ENCODE measurements around the gene NEURL1. TPM values are rescaled to one million over a fixed set of nuclear protein-coding genes. Genes with fewer than 3 reads are reported as not detected.

NEURL1 gene
- total RNA-seq, 4 donors from 2014 or later = 0.12 to 0.13 TPM; not detected in 2

DNA sequence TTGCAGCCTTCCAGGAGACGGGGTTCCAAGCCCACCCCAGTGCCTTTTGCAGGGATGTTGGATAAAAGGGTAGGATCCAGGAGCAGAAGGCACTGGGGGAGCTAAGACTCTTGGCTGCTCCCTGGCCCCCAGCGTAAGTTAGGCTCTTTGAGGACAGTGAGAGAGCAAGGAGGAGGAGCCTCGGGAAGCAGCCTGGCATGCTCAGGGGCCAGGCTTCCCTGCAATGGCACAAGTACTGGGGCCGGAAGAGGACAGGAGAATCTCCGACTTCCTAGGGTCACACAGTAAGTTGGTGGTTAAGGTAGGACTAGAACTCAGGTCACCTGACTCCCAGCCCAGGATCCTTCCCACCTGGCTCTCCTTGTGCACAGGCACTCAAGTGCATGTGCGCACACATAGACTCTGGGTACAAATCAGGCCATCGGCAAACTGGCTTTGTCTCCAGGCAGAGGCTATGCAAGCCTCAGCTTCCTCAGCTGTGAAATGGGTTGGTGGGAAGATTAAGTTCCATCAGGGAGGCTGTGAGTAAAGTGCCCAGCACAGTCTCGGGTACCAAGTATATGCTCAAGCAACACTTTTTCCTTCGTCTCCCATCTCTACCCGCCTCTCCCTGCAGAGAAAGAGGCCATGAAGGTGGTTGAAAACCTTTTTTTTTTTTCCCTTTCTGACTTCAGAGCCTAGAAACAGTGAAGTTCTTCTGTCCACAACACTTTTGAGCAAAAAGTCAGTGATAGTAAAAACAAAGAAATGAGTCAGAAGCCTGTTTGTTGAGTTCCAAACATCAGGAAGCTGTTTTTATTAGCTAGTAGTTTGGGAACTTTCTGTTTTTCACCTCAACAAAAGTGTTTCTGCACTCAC lies 79.1 kb downstream of the NEURL1 start:
- DNase-seq (ENCODE audit: low spot score) (no peak), ATAC-seq (ENCODE audit: low FRiP score) (no peak)
- TF ChIP-seq, protein P1, sequence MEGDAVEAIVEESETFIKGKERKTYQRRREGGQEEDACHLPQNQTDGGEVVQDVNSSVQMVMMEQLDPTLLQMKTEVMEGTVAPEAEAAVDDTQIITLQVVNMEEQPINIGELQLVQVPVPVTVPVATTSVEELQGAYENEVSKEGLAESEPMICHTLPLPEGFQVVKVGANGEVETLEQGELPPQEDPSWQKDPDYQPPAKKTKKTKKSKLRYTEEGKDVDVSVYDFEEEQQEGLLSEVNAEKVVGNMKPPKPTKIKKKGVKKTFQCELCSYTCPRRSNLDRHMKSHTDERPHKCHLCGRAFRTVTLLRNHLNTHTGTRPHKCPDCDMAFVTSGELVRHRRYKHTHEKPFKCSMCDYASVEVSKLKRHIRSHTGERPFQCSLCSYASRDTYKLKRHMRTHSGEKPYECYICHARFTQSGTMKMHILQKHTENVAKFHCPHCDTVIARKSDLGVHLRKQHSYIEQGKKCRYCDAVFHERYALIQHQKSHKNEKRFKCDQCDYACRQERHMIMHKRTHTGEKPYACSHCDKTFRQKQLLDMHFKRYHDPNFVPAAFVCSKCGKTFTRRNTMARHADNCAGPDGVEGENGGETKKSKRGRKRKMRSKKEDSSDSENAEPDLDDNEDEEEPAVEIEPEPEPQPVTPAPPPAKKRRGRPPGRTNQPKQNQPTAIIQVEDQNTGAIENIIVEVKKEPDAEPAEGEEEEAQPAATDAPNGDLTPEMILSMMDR (IDR thresholded peaks at IDR 0.05) = no peak

DNA sequence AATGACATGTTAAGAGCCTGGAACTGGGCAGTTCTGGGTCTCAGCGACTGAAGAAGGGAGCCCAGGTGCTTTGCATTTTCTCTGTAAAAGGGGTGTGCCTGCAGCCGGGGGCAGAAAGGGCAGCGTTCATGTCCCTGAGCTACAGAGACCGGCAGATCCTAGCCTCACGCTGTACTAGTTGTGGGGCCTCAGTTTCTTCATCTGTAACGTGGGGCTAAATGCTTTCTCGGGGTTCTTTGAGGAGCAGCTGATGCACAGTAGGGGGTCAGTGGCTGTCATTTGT lies 79.6 kb downstream of the NEURL1 start:
- TF ChIP-seq, protein P1 (IDR thresholded peaks at IDR 0.05) = no peak
- no peak for DNase-seq (ENCODE audit: low spot score)
- no peak for ATAC-seq (ENCODE audit: low FRiP score)

DNA sequence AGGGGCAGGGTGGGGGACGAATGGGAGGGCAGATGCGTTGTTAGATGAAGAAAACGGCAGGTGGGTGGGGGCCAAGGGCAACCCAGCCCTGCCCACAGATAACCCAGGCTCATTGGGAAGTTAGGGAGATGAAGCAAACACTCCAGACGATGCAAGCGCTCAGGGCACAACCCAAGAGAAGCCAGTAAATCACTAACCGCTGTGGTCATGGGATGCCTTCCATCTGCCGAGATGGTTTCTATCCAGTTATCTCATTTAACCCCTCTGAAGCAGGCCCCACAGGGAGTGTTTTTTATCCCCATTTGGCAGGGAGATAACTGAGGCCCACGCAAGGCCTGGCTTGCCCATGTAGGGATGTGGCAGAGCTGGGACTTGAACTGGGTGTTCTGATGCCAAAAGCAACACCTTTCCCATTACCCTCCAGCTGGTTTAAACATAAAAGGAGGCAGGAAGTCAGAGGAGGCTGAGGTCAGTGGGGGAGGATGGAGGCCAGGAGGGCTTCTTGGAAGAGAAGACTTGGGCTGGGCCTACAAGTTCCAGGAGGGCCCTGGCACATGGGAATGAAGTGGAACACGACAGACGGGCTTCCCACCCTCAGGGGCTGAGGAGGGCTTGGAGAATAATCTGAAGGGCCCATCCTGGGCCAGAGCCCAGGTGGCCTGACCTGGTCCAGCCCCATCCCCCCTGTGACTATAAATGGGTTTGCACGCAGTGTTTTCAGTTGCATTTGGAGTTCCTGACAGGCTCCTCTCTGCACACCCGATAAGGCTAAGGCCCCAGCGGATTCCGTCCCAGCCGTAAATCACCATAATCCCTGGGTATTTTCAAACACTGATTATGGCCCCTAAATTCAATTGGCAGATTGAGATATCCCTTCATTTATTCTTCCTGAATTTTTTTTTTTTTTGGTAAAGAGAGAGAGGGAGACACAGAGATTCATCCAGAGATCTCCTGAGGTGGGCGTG lies 80.9 kb downstream of the NEURL1 start:
- ATAC-seq (ENCODE audit: low FRiP score) = no peak
- TF ChIP-seq, protein P1 (IDR thresholded peaks at IDR 0.05) = no peak

DNA sequence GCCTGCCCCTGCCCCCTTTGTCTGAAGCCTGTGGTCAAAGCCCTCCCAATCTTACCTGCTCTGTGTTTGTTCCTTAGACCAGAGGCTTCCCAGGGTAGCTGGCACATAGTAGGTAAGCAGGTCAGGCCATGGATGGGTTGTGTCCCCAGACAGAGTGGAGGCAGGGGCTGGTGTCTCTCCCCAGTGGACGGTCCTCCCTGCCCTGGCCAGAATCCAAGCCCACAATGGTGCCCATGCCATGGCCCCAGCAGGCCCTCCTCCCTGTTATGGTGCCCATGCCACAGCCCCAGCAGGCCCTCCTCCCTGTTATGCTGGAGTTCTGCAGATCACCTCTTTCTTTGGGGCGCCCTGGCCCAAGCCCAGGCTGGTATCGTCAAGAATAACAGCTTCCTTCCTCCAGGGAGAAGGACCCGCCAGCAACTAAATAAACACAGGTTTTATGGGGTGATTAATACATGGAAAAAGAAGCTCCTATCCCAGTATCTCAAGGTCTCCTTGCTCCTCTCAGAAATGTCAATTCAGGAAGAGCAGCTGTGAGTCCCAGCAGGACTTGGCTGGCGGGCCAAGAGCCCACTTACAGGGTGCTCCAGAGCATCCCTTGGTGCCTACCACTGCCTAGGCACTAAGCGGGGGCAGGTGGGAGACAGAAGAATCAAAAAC lies 82.0 kb downstream of the NEURL1 start:
- TF ChIP-seq, protein P1 (IDR thresholded peaks at IDR 0.05) = no peak
- DNase-seq (ENCODE audit: low spot score) = no peak
- ATAC-seq (ENCODE audit: low FRiP score) = no peak

More for the DNA sequence above, 80.9 kb downstream of the NEURL1 start:
- DNase-seq (ENCODE audit: low spot score) = no peak

DNA sequence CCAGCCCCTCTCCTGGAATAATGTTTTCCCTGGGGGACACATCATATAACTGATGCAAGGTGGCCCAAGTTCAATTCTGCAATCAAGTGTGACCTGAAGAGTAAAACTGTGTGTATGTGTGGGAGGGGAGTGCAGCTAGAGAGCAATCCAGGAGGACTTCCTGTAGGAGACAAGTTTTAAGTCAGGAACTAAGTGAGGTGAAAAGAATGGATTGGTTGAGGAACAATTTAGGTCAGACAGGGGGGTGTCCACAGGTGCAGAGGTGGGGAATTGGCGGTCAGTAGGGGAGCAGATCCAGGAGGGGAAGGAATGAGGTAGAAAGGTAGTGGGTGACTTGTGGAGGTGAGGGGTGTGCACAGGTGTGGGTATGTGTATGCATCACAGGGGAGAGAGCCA lies 82.6 kb downstream of the NEURL1 start:
- ATAC-seq (ENCODE audit: low FRiP score) = no peak
- TF ChIP-seq, protein P1 (IDR thresholded peaks at IDR 0.05) = no peak

DNA sequence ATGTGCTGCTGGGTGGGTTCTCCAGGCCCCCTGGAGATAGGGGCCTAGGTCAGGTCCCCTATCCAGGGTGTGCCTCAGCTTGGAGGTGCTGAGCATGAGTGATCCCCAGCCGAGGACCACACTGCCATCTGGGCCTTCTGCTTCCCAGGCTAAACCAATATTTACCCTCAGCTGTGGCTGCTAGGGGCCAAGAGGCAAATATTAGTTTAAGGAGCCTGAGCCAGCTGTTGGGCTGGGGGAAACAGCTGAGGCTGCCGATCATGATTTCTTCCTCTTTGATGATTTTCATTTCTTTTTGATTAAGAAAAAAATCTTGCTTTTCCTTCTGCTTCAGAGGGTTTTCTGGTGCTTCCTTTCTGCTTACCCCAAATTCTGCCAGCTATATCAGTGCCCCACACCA lies 83.4 kb downstream of the NEURL1 start:
- TF ChIP-seq, protein P1 (IDR thresholded peaks at IDR 0.05) = no peak
- ATAC-seq (ENCODE audit: low FRiP score) = no peak
- DNase-seq (ENCODE audit: low spot score) = no peak

More for the DNA sequence above, 82.6 kb downstream of the NEURL1 start:
- DNase-seq (ENCODE audit: low spot score) = no peak

Data from omental fat pad (tissue), 4 donors.